Activated CD4-positive, alpha-beta T cell treated with anti-CD3 and anti-CD28 coated beads, Interleukin-2, amount 10 ng/mL, durations not matched to agents 24 days and 14 days (primary cell): ENCODE measurements around the gene FAF1. TPM values are rescaled to one million over a fixed set of nuclear protein-coding genes. Genes with fewer than 3 reads are reported as not detected.

Experiments
- DNase-seq: peaks from one replicate; pipeline ENCODE4 v3.0.0; 2022
- H3K27ac Mint-ChIP-seq: one replicate; pipeline ENCODE4 v1.8.0; 2022; ENCODE audit warnings: mild to moderate bottlenecking, mixed read lengths
- H3K27me3 Mint-ChIP-seq: one replicate; pipeline ENCODE4 v1.8.0; 2022; ENCODE audit warnings: mixed read lengths
- H3K36me3 Mint-ChIP-seq: one replicate; pipeline ENCODE4 v1.8.0; 2022; ENCODE audit warnings: low read depth, mild to moderate bottlenecking, mixed read lengths
- H3K4me1 Mint-ChIP-seq: one replicate; pipeline ENCODE4 v1.8.0; 2021; ENCODE audit warnings: mixed read lengths
- H3K4me3 Mint-ChIP-seq: one replicate; pipeline ENCODE4 v1.8.0; 2022; ENCODE audit warnings: mild to moderate bottlenecking, moderate library complexity, mixed read lengths
- H3K9me3 Mint-ChIP-seq: one replicate; pipeline ENCODE4 v1.8.0; 2021; ENCODE audit warnings: mixed read lengths
- intact Hi-C: fragments of 100-400 bp; cut with micrococcal nuclease; formaldehyde crosslinking; loops from one replicate; pipeline ENCODE4 v1.15.1; 2023
- total RNA-seq: library from RNA; stranded (reverse); gene quantifications from 2 replicates; pipeline ENCODE4 v1.2.3, GENCODE V29; 2022

FAF1 gene
- total RNA-seq, 1 donor from 2014 or later = 63.7 TPM

- Mint-ChIP-seq H3K27ac (no peak overlapping the region), H3K36me3 (no peaks in the 10 kb centered on the region), H3K4me1 (no peaks in the 10 kb centered on the region), H3K27me3 (no peaks in the 10 kb centered on the region), H3K9me3 (no peaks in the 10 kb centered on the region), H3K4me3 (no peak overlapping the region)
- intact Hi-C loops = no loop called here
- no peak for DNase-seq
Measured at GRCh38 chr1:50684185-50684584, 275.9 kb downstream of the FAF1 start.

GRCh38 chr1:50681931-50682330 is 278.1 kb downstream of the FAF1 start:
- intact Hi-C loops = no loop called here
- Mint-ChIP-seq H3K4me3 (no peak overlapping the region), H3K36me3 (no peaks in the 10 kb centered on the region), H3K4me1 (no peaks in the 10 kb centered on the region), H3K27me3 (no peaks in the 10 kb centered on the region), H3K9me3 (no peaks in the 10 kb centered on the region), H3K27ac (no peak overlapping the region)
- DNase-seq = no peak

GRCh38 chr1:50667710-50668356 is 292.2 kb downstream of the FAF1 start:
- no peaks in the 10 kb centered on the region for H3K36me3 Mint-ChIP-seq
- H3K27ac Mint-ChIP-seq = no peak overlapping the region
- H3K4me1 Mint-ChIP-seq = no peaks in the 10 kb centered on the region
- intact Hi-C loops = no loop called here
- H3K9me3 Mint-ChIP-seq = no peaks in the 10 kb centered on the region
- no peaks in the 10 kb centered on the region for H3K27me3 Mint-ChIP-seq
- H3K4me3 Mint-ChIP-seq = no peak overlapping the region
- no peak for DNase-seq

- Mint-ChIP-seq H3K9me3 (no peaks in the 10 kb centered on the region), H3K4me3 (no peak overlapping the region), H3K4me1 (no peaks in the 10 kb centered on the region), H3K36me3 (no peaks in the 10 kb centered on the region), H3K27me3 (no peaks in the 10 kb centered on the region), H3K27ac (no peak overlapping the region)
- intact Hi-C loops = no loop called here
- DNase-seq = no peak
Measured at GRCh38 chr1:50667272-50667671, 292.8 kb downstream of the FAF1 start.

GRCh38 chr1:50666849-50667248 is 293.2 kb downstream of the FAF1 start:
- Mint-ChIP-seq H3K27me3 (no peaks in the 10 kb centered on the region), H3K4me1 (no peaks in the 10 kb centered on the region), H3K36me3 (no peaks in the 10 kb centered on the region), H3K27ac (no peak overlapping the region), H3K4me3 (no peak overlapping the region), H3K9me3 (no peaks in the 10 kb centered on the region)
- no peak for DNase-seq
- intact Hi-C loops = no loop called here

GRCh38 chr1:50665413-50665812 is 294.7 kb downstream of the FAF1 start:
- intact Hi-C loops = no loop called here
- DNase-seq = no peak
- no peak overlapping the region for H3K27ac Mint-ChIP-seq
- no peaks in the 10 kb centered on the region for H3K27me3 Mint-ChIP-seq
- H3K4me1 Mint-ChIP-seq = no peaks in the 10 kb centered on the region
- no peaks in the 10 kb centered on the region for H3K36me3 Mint-ChIP-seq
- no peaks in the 10 kb centered on the region for H3K9me3 Mint-ChIP-seq
- H3K4me3 Mint-ChIP-seq = no peak overlapping the region

- H3K4me1 Mint-ChIP-seq = peaks cover 2% of the 10 kb centered on the region
- DNase-seq = no peak
- no peak overlapping the region for H3K27ac Mint-ChIP-seq
- intact Hi-C loops = no loop called here
- no peaks in the 10 kb centered on the region for H3K9me3 Mint-ChIP-seq
- no peaks in the 10 kb centered on the region for H3K27me3 Mint-ChIP-seq
- no peak overlapping the region for H3K4me3 Mint-ChIP-seq
- peaks cover 2% of the 10 kb centered on the region for H3K36me3 Mint-ChIP-seq
Measured at GRCh38 chr1:50661626-50662025, 298.4 kb downstream of the FAF1 start.

- Mint-ChIP-seq H3K27ac (no peak overlapping the region), H3K9me3 (no peaks in the 10 kb centered on the region), H3K27me3 (no peaks in the 10 kb centered on the region), H3K4me1 (peaks cover 2% of the 10 kb centered on the region), H3K36me3 (peaks cover 5% of the 10 kb centered on the region), H3K4me3 (no peak overlapping the region)
- no peak for DNase-seq
- intact Hi-C loops = no loop called here
Measured at GRCh38 chr1:50659107-50659662, 300.9 kb downstream of the FAF1 start.

GRCh38 chr1:50658459-50659076 is 301.5 kb downstream of the FAF1 start:
- Mint-ChIP-seq H3K4me1 (peaks cover 2% of the 10 kb centered on the region), H3K27me3 (no peaks in the 10 kb centered on the region), H3K36me3 (peaks cover 5% of the 10 kb centered on the region), H3K9me3 (no peaks in the 10 kb centered on the region), H3K27ac (no peak overlapping the region), H3K4me3 (no peak overlapping the region)
- no peak for DNase-seq
- intact Hi-C loops = no loop called here

GRCh38 chr1:50656931-50657330 is 303.1 kb downstream of the FAF1 start:
- intact Hi-C loops = no loop called here
- Mint-ChIP-seq H3K36me3 (peaks cover 5% of the 10 kb centered on the region), H3K27ac (no peak overlapping the region)

GRCh38 chr1:50651476-50652263 is 308.4 kb downstream of the FAF1 start:
- DNase-seq = no peak
- Mint-ChIP-seq H3K27me3 (no peaks in the 10 kb centered on the region), H3K27ac (no peak overlapping the region), H3K36me3 (peaks cover 4% of the 10 kb centered on the region), H3K4me3 (no peak overlapping the region), H3K9me3 (no peaks in the 10 kb centered on the region), H3K4me1 (no peaks in the 10 kb centered on the region)
- intact Hi-C loops = no loop called here

More at GRCh38 chr1:50656931-50657330, 303.1 kb downstream of the FAF1 start:
- no peak for DNase-seq
- Mint-ChIP-seq H3K9me3 (no peaks in the 10 kb centered on the region), H3K27me3 (no peaks in the 10 kb centered on the region), H3K4me3 (no peak overlapping the region), H3K4me1 (peaks cover 2% of the 10 kb centered on the region)

- no peaks in the 10 kb centered on the region for H3K27me3 Mint-ChIP-seq
- H3K4me1 Mint-ChIP-seq = no peaks in the 10 kb centered on the region
- no peak overlapping the region for H3K27ac Mint-ChIP-seq
- no peak for DNase-seq
- no peak overlapping the region for H3K4me3 Mint-ChIP-seq
- intact Hi-C loops = no loop called here
- H3K36me3 Mint-ChIP-seq = peaks cover 3% of the 10 kb centered on the region
- no peaks in the 10 kb centered on the region for H3K9me3 Mint-ChIP-seq
Measured at GRCh38 chr1:50646526-50646925, 313.5 kb downstream of the FAF1 start.

- no peaks in the 10 kb centered on the region for H3K27me3 Mint-ChIP-seq
- intact Hi-C loops = no loop called here
- H3K4me3 Mint-ChIP-seq = no peak overlapping the region
- peaks cover 3% of the 10 kb centered on the region for H3K36me3 Mint-ChIP-seq
- H3K27ac Mint-ChIP-seq = no peak overlapping the region
- no peak for DNase-seq
- no peaks in the 10 kb centered on the region for H3K9me3 Mint-ChIP-seq
- H3K4me1 Mint-ChIP-seq = no peaks in the 10 kb centered on the region
Measured at GRCh38 chr1:50645139-50645538, 314.9 kb downstream of the FAF1 start.

- Mint-ChIP-seq H3K36me3 (peaks cover 3% of the 10 kb centered on the region), H3K27me3 (no peaks in the 10 kb centered on the region), H3K4me3 (no peak overlapping the region), H3K27ac (no peak overlapping the region), H3K9me3 (no peaks in the 10 kb centered on the region), H3K4me1 (no peaks in the 10 kb centered on the region)
- no peak for DNase-seq
- intact Hi-C loops = no loop called here
Measured at GRCh38 chr1:50644447-50645105, 315.5 kb downstream of the FAF1 start.
